RPMI7951 (cell line): ENCODE measurements around the gene SDC1. TPM values are rescaled to one million over a fixed set of nuclear protein-coding genes. Genes with fewer than 3 reads are reported as not detected.
A peak's percentile ranks its signal among the peaks of the same experiment; 100 is the strongest.

ENCODE experiments used
- DNase-seq: peaks from one replicate; pipeline ENCODE4 v3.0.0-alpha.2; 2012; ENCODE audit warnings: low read depth
- total RNA-seq: library from RNA; depleted of rRNA; stranded (reverse); fragments of >200 nt; shearing (Covaris generic); gene quantifications from 2 replicates; pipeline ENCODE4 v1.2.3, GENCODE V29; 2014

SDC1 gene
- total RNA-seq, 1 experiment from 2014 or later: 28.8 TPM

DNA sequence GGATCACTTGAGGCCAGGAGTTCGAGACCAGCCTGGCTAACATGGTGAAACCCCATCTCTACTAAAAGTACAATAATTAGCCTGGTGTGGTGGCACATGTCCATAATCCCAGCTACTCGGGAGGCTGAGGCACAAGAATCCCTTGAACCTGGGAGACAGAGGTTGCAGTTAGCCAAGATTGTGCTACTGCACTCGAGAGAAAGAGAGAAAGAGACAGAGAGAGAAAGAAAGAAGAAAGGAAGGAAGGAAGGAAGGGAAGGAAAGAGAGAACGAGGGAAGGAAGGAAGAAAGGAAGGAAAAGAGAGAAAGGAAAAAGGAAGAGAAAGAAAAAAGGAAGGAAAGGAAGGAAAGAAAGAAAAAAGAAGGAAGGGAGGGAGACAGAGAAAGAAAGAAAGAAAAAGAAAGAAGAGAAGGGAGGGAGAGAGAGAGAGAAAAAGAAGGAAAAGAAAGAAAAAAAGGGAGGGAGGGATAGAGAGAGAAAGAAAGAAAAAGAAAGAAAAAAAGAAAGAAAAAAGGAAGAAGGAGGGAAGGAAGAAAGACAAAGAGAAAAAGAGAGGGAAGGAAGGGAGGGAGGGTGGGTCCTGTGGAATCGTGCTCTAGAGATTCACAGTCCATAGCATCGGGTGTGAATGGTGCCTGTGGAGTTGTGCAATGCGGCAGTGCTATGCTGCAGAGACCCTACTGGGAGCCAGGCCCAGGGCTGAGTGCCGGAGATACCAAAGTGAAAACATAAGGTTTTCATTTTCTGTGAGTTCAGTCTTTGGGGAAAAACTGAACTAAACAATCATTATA is 4.6 kb upstream of the SDC1 start:
- DNase-seq: no peak

DNA sequence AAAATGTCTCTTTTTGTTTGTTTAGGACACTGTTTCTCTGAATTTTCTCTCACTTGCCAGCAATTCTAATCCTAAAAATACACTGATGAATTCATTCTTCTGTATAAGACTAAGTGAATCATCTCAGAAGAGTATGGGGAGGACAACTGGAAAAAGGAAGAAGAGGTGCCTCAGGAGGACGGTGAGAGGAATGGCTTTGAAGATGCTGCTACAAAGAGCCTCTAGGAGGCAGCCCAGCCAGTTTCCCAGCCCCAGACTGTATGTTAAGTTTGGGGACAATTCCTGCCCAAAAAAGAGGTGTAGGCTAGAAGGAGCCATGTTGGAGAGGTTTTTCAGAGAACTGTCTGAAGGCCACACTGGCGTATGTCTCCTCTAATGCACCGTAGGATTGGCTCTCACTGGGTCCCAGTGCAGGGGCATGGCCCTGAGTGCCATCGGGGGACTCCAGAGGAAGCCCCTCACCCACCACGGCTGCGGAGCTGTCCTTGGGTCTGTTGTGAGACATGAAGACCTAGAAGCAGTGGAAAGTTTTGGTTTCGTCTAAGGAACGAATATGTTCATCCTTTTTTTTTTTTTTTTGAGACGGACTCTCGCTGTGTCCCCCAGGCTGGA is 3.1 kb upstream of the SDC1 start:
- DNase-seq: no peak

DNA sequence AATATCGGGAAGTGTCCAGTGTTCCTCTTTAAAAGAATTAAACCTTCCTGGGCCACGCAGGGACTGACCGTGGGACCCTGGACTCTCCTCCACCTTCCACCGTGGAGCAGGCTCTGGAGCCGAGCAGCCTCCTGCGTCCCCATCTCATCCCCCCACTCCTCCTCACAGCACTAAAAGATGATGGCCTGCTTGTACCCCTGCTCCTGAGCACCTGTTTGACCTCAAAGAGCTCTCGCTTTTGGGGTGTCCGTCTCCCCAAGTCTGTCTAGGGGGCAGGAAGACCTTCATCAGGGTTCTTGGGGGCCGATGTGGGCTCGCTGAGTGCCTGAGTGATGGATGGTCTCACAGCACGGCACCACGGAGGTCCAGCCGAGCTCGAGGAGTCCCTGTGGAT is 1.2 kb upstream of the SDC1 start:
- no peak for DNase-seq

DNA sequence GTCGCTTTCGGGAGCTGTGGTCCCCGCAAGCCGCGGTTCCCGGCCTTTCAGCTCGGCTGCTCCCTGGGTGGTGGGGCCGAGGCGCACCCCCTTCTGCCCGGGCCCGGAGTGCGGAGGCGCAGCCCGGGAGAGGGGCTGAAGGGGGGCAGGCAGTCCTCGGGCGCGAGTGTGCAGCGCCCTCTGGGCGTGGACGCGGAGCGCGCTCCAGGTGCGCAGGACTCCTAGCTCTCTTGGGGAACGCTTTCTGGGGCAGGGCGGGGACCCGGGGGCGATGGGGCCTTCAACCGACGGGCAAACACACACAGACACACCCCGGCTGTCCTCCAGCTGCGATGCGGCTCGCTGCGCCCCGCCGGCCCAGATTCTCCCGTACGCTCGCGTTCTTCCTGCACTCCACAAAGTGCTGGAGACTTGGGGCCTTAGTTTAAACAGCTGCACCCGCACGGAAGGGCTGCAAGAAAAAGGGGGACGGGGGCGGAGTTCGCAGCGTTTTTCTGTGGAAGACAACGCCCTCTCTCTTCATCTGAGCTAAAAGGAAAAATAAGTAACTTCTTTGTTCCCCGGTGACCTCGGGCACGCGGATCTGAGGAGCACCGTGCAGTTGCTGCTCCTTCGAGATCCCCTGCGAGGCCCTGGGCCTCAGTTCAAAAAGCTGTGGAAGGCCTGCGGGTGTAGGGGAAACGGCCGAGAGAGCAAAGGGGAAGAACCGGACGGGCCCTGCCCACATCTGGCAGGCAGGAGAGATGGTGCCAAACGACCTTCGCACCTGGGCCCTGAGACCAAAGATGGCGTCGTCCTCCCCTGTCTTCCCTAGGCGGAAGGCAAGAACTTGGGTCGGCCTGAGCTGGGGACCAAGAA is 593 bp upstream of the SDC1 start:
- DNase-seq: peak; percentile 56

DNA sequence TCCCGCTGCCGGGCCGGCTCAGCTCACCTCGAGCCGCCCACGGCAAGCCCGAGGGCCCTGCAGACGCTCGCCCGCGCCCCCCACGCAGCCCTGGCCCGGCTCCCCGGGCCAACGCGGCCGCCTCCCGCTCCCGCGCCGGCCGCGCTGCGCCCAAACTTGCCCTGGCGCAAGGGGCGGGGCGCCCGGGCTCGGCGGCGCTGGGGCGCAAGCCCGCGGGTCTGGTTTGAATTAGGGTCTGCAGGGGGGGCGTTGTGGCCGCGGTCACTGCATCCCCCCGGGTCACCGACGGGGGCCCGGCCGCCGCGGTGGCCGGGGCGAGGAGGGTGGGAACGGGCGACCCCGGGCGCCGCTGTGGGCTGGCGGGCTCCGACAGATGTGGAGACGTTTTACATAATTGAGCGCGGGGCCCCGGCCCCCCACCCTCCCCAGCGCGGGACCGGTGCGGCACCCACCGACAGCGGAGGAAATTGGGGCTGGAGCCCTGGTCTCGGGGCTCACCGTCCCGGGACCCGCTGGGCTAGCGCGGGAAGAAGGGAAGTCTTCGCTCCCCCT is 690 bp downstream of the SDC1 start:
- DNase-seq: no peak

DNA sequence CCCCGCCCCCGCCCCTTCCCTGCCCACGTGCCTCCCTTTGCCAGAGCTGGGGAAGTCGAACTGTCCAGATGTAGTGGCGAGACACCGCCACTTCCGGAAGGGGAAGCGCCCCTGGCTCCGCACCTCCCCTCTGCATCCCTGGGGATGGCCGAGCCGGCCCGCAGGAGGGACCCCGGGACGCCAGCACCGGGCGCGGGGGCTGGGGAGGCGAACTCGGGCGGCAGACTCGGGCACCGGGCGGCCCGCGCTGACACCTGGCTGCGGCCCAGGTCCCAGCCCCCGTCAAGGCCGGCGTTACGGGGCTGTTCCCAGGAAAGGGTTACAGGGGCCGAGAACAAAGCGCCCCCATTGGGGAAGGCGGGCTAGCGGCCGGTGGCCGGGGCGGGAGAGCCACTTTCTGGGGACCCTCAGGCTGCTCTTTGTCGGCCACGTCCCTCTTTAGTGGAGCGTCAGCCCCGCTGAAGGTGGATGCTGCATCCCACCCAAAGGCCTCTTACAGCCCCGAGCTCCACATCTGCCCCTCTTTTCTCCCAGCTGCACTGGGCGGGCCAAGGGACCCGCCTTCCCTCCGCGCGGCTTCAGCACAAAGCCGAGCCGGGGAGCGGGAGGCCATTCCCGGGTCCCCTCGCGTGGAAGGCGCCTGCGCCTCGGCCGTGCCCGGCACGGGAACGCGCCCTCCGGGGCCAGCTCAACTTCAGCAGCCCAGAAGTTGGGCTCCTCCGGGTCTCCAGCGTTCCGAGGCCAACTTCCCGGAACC is 1.3 kb downstream of the SDC1 start:
- DNase-seq: peak; percentile 58

DNA sequence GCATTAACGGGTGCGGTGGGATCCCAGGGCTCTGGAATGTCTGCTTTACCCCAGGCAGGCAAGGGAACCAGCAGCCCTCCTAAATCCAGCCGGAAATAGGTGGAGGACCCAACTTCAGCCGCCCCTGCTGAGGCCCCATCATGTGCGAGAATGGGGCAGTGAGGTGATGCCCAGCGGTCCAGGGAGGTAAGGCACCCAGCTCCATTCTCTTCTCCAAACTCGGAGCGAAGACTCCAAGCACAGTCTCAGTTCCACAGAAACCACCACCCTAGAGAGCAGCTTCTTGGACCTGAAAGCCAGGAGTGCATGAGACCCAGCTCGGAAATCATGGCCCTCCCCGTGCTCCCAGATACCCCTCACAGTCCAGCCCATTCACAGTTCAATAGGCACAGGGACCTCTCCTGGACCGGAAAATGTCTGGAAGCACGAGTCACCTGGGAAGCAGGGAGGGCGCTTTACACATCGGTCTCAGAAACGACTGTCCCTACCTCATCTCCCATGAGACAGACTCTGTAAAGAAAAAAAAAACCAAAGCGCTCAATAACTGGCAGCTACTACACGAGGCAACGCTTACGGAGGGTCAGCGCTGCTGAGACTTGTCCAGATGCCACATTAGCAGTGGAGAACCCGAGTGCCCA is 2.0 kb downstream of the SDC1 start:
- no peak for DNase-seq

DNA sequence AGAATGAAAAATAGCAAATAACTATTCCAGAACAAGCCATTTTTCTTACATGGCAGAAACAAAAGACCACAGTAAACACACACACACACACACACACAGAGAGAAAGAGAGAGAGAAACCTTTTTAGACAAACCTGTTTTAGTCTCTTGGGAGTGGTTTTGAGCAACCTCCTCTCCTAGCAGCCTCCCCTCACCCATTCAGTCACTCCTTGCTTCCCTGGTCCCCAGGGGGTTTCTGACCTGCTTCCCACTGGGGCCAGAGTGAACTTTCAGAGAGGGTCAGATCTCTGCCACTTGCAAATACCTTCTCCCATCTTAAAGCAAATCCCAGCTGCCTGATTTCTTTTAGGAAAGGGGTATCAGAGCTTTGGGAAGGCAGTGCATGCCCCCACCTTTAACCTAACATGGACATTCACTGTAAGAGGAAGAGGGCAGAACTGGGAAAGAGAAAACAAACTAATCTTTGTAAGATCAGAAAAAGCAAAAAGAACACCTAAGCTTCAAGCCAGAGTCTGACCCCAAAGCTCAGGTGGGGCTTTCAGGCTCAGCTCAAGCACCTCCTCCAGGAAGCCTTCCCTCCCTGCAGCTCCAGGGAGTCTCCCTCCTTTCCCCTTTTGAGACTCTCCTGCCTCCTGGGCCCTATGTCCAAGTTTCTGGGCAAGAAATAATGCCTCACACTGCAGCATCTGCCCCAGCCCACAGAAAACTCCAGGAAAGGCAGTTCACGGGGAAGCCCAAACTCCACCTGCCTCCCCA is 2.7 kb downstream of the SDC1 start:
- no peak for DNase-seq

DNA sequence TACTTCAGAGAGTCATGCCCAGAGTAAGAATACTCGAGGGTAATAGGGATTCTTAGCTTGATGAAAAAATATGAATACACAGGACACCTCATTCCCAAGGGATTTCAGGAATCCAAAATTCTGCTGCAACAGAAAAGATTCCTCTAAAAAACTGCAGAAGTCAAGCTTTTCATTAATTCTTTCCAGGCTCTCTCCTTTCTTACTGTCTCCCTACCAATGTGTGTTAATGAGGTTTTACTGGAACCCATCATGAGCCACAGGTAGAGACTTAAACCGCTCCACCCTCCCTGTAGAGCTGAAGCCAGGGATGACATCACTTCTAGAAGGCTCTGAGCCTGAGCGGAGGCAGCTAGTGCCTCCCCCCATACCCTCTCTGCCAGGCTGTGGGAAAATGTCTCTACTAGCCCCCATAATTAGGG is 3.4 kb downstream of the SDC1 start:
- no peak for DNase-seq

DNA sequence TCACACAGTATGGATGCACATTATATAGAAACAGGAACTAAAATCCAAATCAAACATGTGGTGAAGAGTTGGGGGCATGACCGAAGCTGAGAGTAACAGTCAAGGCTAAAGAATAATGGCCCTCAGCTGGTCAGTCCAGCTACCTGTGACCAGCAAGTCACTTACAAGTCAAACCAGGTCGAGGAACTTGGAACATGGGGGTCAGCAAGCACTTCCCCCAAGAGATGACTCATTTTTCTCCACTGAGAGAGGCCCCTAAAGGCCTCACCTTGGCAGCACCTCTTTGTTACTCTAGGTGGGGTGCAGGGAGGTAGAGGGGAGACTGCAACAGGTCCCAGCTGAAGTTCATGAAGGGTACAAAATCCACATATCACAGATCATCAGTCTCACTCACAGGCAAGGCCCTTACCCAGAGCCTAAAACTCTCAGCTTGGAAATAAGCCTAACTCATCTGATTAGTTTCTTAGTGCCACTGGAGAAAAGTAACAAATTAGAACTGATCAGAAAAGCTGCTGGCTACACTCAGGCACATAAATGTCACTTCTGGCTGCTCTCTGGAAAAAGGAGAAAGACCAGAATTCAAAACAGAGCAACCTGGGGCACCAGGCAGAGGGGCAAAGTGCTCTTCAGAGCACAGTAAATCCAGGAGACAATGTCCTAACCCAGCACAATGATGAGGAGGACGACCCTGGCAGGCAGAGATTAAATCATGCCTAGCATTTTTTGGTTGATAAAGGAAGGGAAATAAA is 4.0 kb downstream of the SDC1 start:
- no peak for DNase-seq

DNA sequence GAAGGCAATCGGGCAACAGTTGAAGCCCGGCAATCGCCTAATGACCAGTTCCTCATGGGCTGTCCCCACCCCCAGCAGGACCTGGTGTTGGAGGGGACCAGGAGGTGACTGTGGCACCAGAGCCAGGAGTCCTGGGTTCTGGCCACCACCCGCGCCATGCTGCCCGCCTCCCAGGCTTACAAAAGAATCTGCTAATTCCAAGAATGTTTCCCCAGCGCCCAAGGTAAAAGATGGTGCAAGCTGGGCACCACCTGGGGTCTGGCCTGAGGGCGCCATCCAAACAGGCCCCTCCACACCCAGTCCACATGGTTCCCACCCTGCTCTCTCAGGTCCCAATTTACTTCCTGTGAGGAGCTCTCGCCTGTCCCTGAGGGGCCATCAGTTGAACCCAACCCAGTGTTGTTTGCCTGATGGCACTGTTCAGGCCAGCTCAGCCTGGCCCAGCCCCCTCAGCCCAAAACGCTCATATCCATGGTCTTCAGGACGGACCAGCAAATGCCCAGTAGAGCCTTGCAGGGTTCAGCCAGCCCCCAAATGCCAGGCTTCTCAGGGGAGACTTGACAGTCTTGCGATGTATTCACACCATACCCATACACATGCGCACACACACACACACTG is 5.1 kb downstream of the SDC1 start:
- no peak for DNase-seq

DNA sequence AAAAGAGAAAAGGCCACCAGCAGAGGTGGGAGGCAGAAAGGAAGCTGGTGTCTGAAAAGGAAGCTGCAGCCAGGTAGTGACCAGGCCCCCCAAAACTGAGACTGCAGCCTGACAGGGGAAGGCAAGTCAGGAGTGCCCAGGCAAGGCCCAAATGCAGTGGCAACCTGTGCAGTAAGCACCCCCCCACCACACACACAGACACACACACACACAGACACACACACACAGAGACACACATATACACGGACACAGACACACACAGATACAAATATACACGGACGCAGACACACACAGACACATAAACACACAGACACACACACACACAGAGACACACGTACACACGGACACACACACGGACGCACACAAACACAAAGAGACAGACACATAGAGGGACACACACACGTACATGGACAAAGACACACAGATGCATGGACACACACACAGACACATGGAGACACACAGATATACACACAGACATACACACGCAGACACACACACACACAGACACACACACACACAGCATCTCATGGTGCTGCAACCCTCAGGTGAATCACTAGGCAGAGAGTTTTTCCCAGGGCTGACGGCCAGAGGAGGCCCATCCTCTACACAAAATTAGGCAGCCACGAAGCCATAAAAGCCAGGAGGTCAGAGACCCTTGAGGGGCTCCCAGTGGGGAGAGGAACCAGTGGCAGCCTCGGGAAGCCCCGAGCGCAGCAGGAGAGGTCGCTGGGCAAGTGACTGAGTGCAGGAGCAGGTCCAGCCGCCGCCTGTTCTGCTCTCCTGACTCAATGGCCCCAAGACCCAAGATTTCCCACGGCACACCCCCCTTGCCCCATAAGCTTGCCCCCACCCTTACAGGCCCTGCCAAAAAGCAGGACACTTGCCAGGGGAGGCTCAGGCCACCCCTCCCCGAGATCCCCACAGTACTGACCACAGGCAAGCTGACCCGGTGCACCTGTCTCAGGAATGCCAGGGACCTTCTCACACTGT is 6.3 kb downstream of the SDC1 start:
- DNase-seq: no peak

DNA sequence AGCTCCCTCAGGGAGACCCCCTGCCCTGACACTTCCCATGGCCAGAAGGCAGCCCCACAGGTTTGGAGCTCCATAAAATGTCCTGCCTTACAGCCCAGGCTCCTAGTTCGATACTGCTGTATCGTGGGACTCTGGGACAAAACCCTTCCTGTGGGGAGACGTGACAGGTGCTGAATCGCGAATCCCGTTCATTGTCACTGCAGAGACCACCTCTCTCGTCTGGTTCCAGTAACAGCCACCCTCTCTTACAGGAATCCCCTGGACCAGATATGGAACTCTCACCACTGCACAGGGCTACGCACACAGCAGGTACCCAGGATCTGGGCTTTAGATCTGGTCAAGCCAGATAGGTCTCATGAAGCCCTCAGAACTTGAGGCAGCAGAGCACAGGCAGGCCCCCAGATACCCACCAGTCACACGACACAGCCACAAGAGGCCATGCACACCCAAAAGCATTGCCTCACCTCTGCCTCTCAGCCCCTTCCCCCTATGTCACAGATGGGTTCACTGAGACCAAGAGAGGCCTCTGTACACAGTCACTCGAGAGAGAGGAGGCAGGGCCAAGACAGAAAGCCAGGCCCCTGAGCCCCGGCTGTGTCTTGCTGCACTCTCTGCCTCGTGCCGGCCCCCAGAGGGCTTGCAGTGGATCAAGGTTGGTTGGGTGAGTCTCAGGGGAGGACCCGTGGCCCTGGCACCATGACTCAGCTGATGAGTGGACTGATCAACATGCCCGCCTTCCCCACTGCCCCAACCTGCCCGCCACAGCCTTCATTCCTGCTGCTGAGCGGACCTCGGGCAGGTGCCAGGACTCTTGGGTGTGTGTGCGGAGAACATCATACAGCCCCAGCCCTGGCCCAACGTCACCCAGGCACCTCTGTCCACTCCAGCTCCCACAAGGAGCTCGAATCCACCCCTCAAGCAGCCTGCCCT is 7.6 kb downstream of the SDC1 start:
- peak; percentile 19 for DNase-seq

DNA sequence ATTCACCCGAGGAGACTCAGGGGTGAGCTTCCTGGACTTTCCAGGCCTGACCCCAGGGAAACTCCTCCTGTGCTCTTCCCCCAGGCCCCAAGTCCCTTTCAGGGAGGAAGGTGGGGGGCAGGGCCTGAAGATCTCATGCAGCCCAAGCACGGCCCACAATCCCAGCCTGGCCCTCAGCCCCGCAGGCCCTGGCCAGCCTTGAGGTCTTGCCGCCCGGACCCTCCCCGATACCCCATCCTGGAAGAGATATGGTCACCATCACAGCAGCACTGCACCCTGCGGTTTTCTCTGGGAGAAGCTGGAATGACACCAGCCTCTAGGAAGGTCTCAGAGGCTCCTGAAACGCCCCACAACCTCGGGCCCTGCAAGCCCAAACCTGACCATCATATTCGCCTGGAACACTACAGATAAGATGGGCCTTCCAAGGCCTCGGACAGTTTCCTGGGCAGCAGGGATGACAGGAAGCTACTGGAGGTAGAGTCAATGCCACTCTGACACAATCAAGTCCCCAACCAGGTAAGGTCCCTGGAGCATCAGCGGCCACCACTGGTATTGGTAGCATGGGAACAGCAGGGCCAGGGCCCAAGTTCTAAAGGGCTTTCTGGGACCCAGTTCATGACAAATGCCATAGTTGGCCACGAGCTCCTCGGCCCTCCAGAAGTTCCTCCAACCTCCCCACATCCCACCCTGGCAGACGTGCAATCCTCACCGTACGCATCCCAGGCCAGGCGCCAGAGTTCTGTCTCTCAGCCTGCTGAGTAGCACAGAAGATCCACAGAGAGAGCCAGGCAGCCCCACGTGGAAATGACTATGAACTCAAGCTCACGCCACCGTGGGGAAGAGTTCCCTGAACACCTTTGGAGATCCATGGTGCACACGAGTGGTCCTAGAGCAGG is 8.6 kb downstream of the SDC1 start:
- no peak for DNase-seq

DNA sequence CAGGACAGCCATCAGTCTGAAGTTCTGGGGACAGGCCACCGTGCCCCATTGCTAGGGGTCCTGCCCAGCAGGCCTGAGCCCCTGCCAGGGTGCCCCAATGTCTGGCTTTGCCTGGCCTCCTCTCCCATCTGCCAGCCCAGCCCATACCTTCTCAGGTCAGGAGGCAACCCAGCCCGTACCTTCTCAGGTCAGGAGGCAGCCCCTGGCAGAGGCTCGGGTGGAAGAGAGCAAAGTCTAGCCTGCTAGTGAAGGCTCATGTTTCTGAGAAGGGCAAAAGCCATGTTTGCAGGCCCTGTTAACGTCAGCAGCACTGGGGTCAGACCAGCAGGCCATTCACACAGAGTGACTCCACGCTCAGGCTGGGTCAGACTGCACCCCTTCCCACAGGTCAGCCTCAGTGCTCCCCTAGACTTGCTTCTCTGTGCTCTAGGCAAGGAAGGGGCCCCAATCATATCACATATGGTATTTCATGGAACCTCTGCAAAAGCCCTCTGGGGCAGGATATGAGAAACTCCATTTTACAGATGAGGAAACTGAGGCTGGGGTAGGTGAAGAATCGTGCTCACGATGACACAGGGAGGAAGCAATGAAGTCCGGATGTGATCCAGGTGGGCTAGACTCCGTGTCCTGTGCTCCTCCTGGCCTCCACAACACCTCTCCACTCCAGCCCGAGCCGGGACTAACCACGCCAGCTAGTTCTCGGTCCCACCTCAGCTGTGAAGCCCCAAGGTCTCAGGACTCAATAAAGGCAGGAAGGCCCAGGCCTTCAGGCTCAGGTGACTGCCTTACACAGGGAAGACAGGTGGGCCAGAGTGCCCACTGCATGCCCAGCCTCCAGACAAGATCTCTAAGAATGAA is 9.5 kb downstream of the SDC1 start:
- DNase-seq: no peak
